Vagina (tissue), 2 donors: ENCODE results near the gene DGCR2. TPM values are rescaled to one million over a fixed set of nuclear protein-coding genes. Genes with fewer than 3 reads are reported as not detected.
"Not testable (repeated sequence)": the region's sequence is repeated elsewhere in the genome, so short reads cannot be mapped to it uniquely, and the experiment has no call there.

ENCODE experiments used
- DNase-seq, 2 donors: peaks; one replicate each; pipeline ENCODE4 v3.0.0-alpha.2; 2017; ENCODE audit errors: extremely low spot score in 2 of 2
- H3K27ac ChIP-seq: fragments of 200-600 bp; sonication (generic); one replicate; pipeline ENCODE4 v1.5.1; 2019
- H3K27me3 ChIP-seq: fragments of 200-600 bp; sonication (generic); one replicate; pipeline ENCODE4 v1.5.1; 2019
- H3K36me3 ChIP-seq, 2 donors: fragments of 200-600 bp; sonication (generic); one replicate each; pipeline ENCODE4 v1.5.1; 2017 to 2019
- H3K4me1 ChIP-seq: fragments of 200-600 bp; sonication (generic); one replicate; pipeline ENCODE4 v1.5.1; 2019
- H3K4me3 ChIP-seq, 2 donors: fragments of 200-600 bp; sonication (generic); 1 replicate in 1 of 2; 2 replicates in 1 of 2; pipeline ENCODE4 v1.5.1; 2016 to 2019
- H3K9me3 ChIP-seq: fragments of 200-600 bp; sonication (generic); one replicate; pipeline ENCODE4 v1.5.1; 2019
- CTCF ChIP-seq, 3 experiments: fragments of 450-650 bp in 2 of 3; fragments of 200-600 bp in 1 of 3; sonication (generic) in 1 of 3; IDR thresholded peaks; one replicate each; pipeline ENCODE4 v1.5.1; 2017 to 2019; ENCODE audit warnings: antibody characterized with exemption in 3 of 3, mild to moderate bottlenecking in 2 of 3, moderate library complexity in 2 of 3
- POLR2A ChIP-seq, 2 donors: fragments of 450-650 bp; IDR thresholded peaks; one replicate each; pipeline ENCODE4 v1.6.1; 2017; ENCODE audit warnings: antibody characterized with exemption in 2 of 2, mild to moderate bottlenecking in 2 of 2, moderate library complexity in 2 of 2
- POLR2AphosphoS5 ChIP-seq, 2 donors: sonication (generic); formaldehyde crosslinking; IDR thresholded peaks; one replicate each; pipeline ENCODE4 v1.9.0; 2017; ENCODE audit warnings: antibody characterized with exemption in 2 of 2, mild to moderate bottlenecking in 2 of 2, low read depth in 1 of 2; ENCODE audit not compliant: insufficient read depth in 1 of 2
- intact Hi-C: fragments of 100-400 bp; cut with DNase I; formaldehyde crosslinking; loops from one replicate; pipeline ENCODE4 v1.15.1; 2023
- total RNA-seq: library from RNA; depleted of rRNA; stranded (reverse); fragments of >200 nt; gene quantifications from one replicate; pipeline ENCODE4 v1.2.3, GENCODE V29; 2016

DGCR2 gene
- total RNA-seq, 1 donor from 2014 or later = 66.3 TPM

- Histone ChIP-seq H3K9me3 (no peaks in the 10 kb centered on the region), H3K36me3 (peaks cover 0 to 5% of the 10 kb centered on the region in 2 donors), H3K27ac (no peak overlapping the region), H3K27me3 (no peaks in the 10 kb centered on the region), H3K4me3 (no peak overlapping the region), H3K4me1 (peaks cover 15% of the 10 kb centered on the region)
- no peak for DNase-seq
- intact Hi-C loops = no loop called here
- no peak for TF ChIP-seq POLR2AphosphoS5 (IDR thresholded peaks at IDR 0.05; ENCODE audit: insufficient read depth in 1 of 2, low read depth in 1 of 2)
- TF ChIP-seq CTCF (IDR thresholded peaks at IDR 0.05) = no peak
- no peak for TF ChIP-seq POLR2A (IDR thresholded peaks at IDR 0.05)
Measured at GRCh38 chr22:19081351-19081750, 40.9 kb downstream of the DGCR2 start.

- Histone ChIP-seq H3K4me3 (no peak overlapping the region), H3K9me3 (no peaks in the 10 kb centered on the region), H3K36me3 (peaks cover 0 to 5% of the 10 kb centered on the region in 2 donors), H3K27me3 (no peaks in the 10 kb centered on the region), H3K4me1 (peaks cover 10% of the 10 kb centered on the region), H3K27ac (no peak overlapping the region)
- TF ChIP-seq POLR2AphosphoS5 (IDR thresholded peaks at IDR 0.05; ENCODE audit: insufficient read depth in 1 of 2, low read depth in 1 of 2) (no peak), POLR2A (IDR thresholded peaks at IDR 0.05) (no peak), CTCF (IDR thresholded peaks at IDR 0.05) (no peak)
- no peak for DNase-seq
- intact Hi-C loops = no loop called here
Measured at GRCh38 chr22:19080853-19081252, 41.4 kb downstream of the DGCR2 start.

GRCh38 chr22:19079691-19080090 lies 42.5 kb downstream of the DGCR2 start:
- H3K27me3 ChIP-seq = no peaks in the 10 kb centered on the region
- TF ChIP-seq CTCF (IDR thresholded peaks at IDR 0.05) (no peak), POLR2AphosphoS5 (IDR thresholded peaks at IDR 0.05; ENCODE audit: insufficient read depth in 1 of 2, low read depth in 1 of 2) (no peak), POLR2A (IDR thresholded peaks at IDR 0.05) (no peak)
- intact Hi-C loops = no loop called here
- DNase-seq = no peak
- peaks cover 0 to 5% of the 10 kb centered on the region in 2 donors for H3K36me3 ChIP-seq
- H3K9me3 ChIP-seq = no peaks in the 10 kb centered on the region
- H3K4me1 ChIP-seq = no peaks in the 10 kb centered on the region
- no peak overlapping the region for H3K4me3 ChIP-seq
- H3K27ac ChIP-seq = no peak overlapping the region

- Histone ChIP-seq H3K4me3 (no peak overlapping the region), H3K9me3 (no peaks in the 10 kb centered on the region), H3K4me1 (no peaks in the 10 kb centered on the region), H3K27me3 (no peaks in the 10 kb centered on the region), H3K36me3 (no peaks in the 10 kb centered on the region), H3K27ac (no peak overlapping the region)
- intact Hi-C loops = no loop called here
- no peak for DNase-seq
- TF ChIP-seq POLR2A (IDR thresholded peaks at IDR 0.05) = no peak
- TF ChIP-seq CTCF (IDR thresholded peaks at IDR 0.05) = no peak
- TF ChIP-seq POLR2AphosphoS5 (IDR thresholded peaks at IDR 0.05; ENCODE audit: insufficient read depth in 1 of 2, low read depth in 1 of 2) = no peak
Measured at GRCh38 chr22:19075404-19075803, 46.8 kb downstream of the DGCR2 start.

GRCh38 chr22:19072853-19073252 lies 49.4 kb downstream of the DGCR2 start:
- H3K27ac ChIP-seq, H3K27me3 ChIP-seq, intact Hi-C loops, H3K4me3 ChIP-seq, DNase-seq, H3K9me3 ChIP-seq, H3K4me1 ChIP-seq, H3K36me3 ChIP-seq: not testable (repeated sequence)
